IPS DF 4.7 (cell line): ENCODE results near the gene SPRYD3.
"Not testable (repeated sequence)": the region's sequence is repeated elsewhere in the genome, so short reads cannot be mapped to it uniquely, and the experiment has no call there.

Source experiments
- DNase-seq: peaks from one replicate; pipeline ENCODE4 v3.0.0-alpha.2; 2013; ENCODE audit warnings: low spot score; ENCODE audit errors: extremely low read depth

SPRYD3 gene

GRCh38 chr12:53079226-53080117 is at the start of gene SPRYD3:
SPRYD3 (minus strand) TSS chr12:53079390; CDS start chr12:53079333, 57 bp downstream.
- no peak for DNase-seq

GRCh38 chr12:53127169-53127568 is 48.0 kb upstream of the SPRYD3 start:
- DNase-seq: no peak

GRCh38 chr12:53124352-53124723 is 45.1 kb upstream of the SPRYD3 start:
- DNase-seq: no peak

- DNase-seq: no peak
Measured at GRCh38 chr12:53123578-53124351, 44.6 kb upstream of the SPRYD3 start.

- no peak for DNase-seq
Measured at GRCh38 chr12:53122961-53123468, 43.8 kb upstream of the SPRYD3 start.

- no peak for DNase-seq
Measured at GRCh38 chr12:53120685-53121525, 41.7 kb upstream of the SPRYD3 start.

- no peak for DNase-seq
Measured at GRCh38 chr12:53118751-53119300, 39.6 kb upstream of the SPRYD3 start.

- DNase-seq: no peak
Measured at GRCh38 chr12:53115891-53116648, 36.9 kb upstream of the SPRYD3 start.

GRCh38 chr12:53115112-53115890 is 36.1 kb upstream of the SPRYD3 start:
- no peak for DNase-seq

GRCh38 chr12:53113951-53114350 is 34.8 kb upstream of the SPRYD3 start:
- no peak for DNase-seq

GRCh38 chr12:53113136-53113705 is 34.0 kb upstream of the SPRYD3 start:
- DNase-seq: no peak

GRCh38 chr12:53112431-53112830 is 33.2 kb upstream of the SPRYD3 start:
- DNase-seq: not testable (repeated sequence)

- DNase-seq: no peak
Measured at GRCh38 chr12:53107122-53107521, 27.9 kb upstream of the SPRYD3 start.

- DNase-seq: no peak
Measured at GRCh38 chr12:53105712-53106439, 26.7 kb upstream of the SPRYD3 start.

GRCh38 chr12:53105256-53105655 is 26.1 kb upstream of the SPRYD3 start:
- DNase-seq: no peak

- DNase-seq: no peak
Measured at GRCh38 chr12:53103860-53104305, 24.7 kb upstream of the SPRYD3 start.

GRCh38 chr12:53102883-53103807 is 24.0 kb upstream of the SPRYD3 start, which contains the start of gene SOAT2:
SOAT2 (plus strand) TSS chr12:53103486; CDS start chr12:53103578, 92 bp downstream.
- DNase-seq: no peak
